NB4 (cell line): ENCODE measurements around the gene CXCR6.

Experiments used
- DNase-seq: peaks from one replicate; pipeline ENCODE4 v3.0.0; 2010; ENCODE audit warnings: low read depth
- H3K4me3 ChIP-seq: one replicate; pipeline ENCODE4 v1.5.1; 2011; ENCODE audit warnings: mild to moderate bottlenecking, low read depth, low read length, moderate library complexity
- CTCF ChIP-seq: IDR thresholded peaks from one replicate; pipeline ENCODE4 v1.5.1; 2012; ENCODE audit warnings: low read depth, low read length
- MYC ChIP-seq: IDR thresholded peaks from 2 replicates; pipeline ENCODE4 v1.6.1; 2011; ENCODE audit warnings: low read depth, low read length
- POLR2A ChIP-seq: IDR thresholded peaks from 2 replicates; pipeline ENCODE4 v1.6.1; 2011; ENCODE audit warnings: mild to moderate bottlenecking; ENCODE audit not compliant: insufficient read length; ENCODE audit errors: extremely low read depth
- TF ChIP-seq, protein P1 (sequence below): IDR thresholded peaks from 2 replicates; pipeline ENCODE4 v1.6.1; 2011; ENCODE audit warnings: low read depth, low read length

Gene CXCR6

GRCh38 chr3:45951946-45952345 lies 8.7 kb downstream of the CXCR6 start:
- TF ChIP-seq CTCF (no peak), MYC (no peak)
- H3K4me3 ChIP-seq = no peak overlapping the region
- no peak for DNase-seq

- no peak for TF ChIP-seq POLR2A
- no peak for TF ChIP-seq MYC
- TF ChIP-seq CTCF = no peak
- TF ChIP-seq, protein P1, sequence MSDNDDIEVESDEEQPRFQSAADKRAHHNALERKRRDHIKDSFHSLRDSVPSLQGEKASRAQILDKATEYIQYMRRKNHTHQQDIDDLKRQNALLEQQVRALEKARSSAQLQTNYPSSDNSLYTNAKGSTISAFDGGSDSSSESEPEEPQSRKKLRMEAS = no peak
- no peak overlapping the region for H3K4me3 ChIP-seq
- DNase-seq = no peak
Observed at GRCh38 chr3:45952456-45952855, 9.2 kb downstream of the CXCR6 start.

GRCh38 chr3:45953536-45953935 lies 10.3 kb downstream of the CXCR6 start:
- TF ChIP-seq, protein P1 = no peak
- TF ChIP-seq CTCF (no peak), MYC (no peak), POLR2A (no peak)
- no peak overlapping the region for H3K4me3 ChIP-seq
- DNase-seq = no peak

GRCh38 chr3:45954306-45954705 lies 11.0 kb downstream of the CXCR6 start:
- TF ChIP-seq, protein P1 = no peak
- TF ChIP-seq CTCF = no peak
- TF ChIP-seq MYC = no peak
- no peak for TF ChIP-seq POLR2A
- no peak for DNase-seq
- H3K4me3 ChIP-seq = no peak overlapping the region

GRCh38 chr3:45955017-45955647 lies 11.9 kb downstream of the CXCR6 start:
- no peak for DNase-seq
- H3K4me3 ChIP-seq = no peak overlapping the region
- TF ChIP-seq MYC (no peak), CTCF (no peak), POLR2A (no peak)
- TF ChIP-seq, protein P1 = no peak

DNA sequence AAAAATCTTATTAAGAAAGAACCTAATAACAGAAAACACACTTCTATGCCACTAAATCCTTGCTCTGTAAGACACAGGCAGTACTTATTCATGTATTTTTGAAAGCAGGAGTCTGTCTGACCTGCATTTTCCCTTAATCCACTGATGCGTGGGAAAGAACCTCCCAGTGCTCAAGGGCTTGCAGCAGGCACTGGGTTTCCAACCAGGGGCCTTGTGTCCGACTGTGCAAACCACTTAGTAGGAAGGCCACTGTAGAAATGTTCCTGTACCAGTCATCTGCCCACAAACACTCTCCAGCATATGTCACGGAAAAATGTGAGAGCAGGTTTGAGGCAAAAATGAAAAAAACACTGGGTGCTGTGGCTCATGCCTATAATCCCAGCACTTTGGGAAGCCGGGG lies 12.4 kb downstream of the CXCR6 start:
- TF ChIP-seq MYC = no peak
- no peak for TF ChIP-seq CTCF
- no peak for TF ChIP-seq POLR2A
- TF ChIP-seq, protein P1 = no peak
- H3K4me3 ChIP-seq = no peak overlapping the region
- no peak for DNase-seq
